ENCODE results near the gene EIF5B.

DNA sequence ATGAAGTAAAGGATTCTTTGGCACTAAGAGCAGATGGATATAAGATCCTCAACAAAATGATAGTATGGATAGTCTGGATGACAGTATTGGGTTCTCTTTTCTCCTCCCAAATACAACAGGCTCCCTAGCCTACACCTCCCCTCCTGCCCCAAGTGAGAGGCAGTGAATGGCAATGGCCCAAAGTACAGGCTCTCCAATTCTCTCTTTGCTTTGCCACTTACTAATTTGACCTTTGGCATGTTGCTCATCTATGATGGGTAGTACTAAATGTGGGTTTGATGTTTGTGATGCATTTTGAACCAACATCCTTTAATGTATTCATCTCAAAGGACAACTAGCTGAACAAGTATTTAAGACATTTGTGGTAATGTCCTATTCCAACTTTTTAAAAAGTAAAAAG lies 65.9 kb downstream of the EIF5B start:
- TF ChIP-seq, protein P1, sequence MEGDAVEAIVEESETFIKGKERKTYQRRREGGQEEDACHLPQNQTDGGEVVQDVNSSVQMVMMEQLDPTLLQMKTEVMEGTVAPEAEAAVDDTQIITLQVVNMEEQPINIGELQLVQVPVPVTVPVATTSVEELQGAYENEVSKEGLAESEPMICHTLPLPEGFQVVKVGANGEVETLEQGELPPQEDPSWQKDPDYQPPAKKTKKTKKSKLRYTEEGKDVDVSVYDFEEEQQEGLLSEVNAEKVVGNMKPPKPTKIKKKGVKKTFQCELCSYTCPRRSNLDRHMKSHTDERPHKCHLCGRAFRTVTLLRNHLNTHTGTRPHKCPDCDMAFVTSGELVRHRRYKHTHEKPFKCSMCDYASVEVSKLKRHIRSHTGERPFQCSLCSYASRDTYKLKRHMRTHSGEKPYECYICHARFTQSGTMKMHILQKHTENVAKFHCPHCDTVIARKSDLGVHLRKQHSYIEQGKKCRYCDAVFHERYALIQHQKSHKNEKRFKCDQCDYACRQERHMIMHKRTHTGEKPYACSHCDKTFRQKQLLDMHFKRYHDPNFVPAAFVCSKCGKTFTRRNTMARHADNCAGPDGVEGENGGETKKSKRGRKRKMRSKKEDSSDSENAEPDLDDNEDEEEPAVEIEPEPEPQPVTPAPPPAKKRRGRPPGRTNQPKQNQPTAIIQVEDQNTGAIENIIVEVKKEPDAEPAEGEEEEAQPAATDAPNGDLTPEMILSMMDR (IDR thresholded peaks at IDR 0.05), result no peak
- TF ChIP-seq POLR2A (IDR thresholded peaks at IDR 0.05) (no peak), EP300 (IDR thresholded peaks at IDR 0.05) (no peak), POLR2AphosphoS5 (IDR thresholded peaks at IDR 0.05) (no peak)

All from sigmoid colon (tissue), 4 donors.